Measurements from ENCODE around the gene ETNK2.
"Not testable (repeated sequence)": the region's sequence is repeated elsewhere in the genome, so short reads cannot be mapped to it uniquely, and the experiment has no call there.

Gene ETNK2

GRCh38 chr1:204123376-204123775, 28.5 kb downstream of the ETNK2 start:
- no peak for DNase-seq

- DNase-seq: no peak
Observed at GRCh38 chr1:204121840-204122555, 29.8 kb downstream of the ETNK2 start.

- DNase-seq: no peak
Observed at GRCh38 chr1:204116539-204116938, 35.3 kb downstream of the ETNK2 start.

GRCh38 chr1:204115116-204115515, 36.7 kb downstream of the ETNK2 start:
- no peak for DNase-seq

GRCh38 chr1:204114606-204115005, 37.2 kb downstream of the ETNK2 start:
- DNase-seq: no peak

- no peak for DNase-seq
Observed at GRCh38 chr1:204113896-204114295, 37.9 kb downstream of the ETNK2 start.

DNA sequence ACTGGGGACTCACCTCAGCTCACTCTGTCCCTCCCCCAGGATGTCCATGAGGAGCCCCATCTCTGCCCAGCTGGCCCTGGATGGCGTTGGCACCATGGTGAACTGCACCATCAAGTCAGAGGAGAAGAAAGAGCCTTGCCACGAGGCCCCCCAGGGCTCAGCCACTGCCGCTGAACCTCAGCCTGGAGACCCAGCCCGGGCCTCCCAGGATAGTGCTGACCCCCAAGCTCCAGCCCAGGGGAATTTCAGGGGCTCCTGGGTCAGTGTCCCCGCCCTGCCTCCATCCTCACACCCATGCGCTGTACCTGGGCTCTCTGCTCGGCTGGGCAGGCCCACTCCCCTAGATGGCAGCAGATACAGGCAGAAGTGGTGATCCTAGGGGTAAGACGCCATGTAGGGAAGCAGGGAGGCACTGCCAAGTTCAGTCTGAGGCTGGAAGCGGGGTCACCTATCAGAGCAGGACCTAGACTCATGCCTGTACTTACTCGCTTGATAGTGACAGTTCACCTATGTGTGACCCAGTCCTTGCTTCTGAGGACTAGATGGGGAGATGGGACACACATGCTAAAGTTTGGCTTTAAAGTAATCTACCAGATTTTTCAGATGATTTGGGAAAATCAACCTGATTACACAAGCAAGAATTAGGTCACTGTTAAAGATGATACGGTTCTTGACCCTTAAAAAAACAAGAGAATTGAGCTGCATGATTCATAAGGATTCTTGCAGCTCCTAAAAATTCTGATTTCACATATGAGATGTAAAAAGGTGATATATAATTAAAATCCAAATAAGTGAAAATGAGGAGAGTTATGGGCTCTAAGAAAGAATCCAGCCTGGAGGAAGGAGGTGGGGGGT, 38.7 kb downstream of the ETNK2 start:
- no peak for DNase-seq

DNA sequence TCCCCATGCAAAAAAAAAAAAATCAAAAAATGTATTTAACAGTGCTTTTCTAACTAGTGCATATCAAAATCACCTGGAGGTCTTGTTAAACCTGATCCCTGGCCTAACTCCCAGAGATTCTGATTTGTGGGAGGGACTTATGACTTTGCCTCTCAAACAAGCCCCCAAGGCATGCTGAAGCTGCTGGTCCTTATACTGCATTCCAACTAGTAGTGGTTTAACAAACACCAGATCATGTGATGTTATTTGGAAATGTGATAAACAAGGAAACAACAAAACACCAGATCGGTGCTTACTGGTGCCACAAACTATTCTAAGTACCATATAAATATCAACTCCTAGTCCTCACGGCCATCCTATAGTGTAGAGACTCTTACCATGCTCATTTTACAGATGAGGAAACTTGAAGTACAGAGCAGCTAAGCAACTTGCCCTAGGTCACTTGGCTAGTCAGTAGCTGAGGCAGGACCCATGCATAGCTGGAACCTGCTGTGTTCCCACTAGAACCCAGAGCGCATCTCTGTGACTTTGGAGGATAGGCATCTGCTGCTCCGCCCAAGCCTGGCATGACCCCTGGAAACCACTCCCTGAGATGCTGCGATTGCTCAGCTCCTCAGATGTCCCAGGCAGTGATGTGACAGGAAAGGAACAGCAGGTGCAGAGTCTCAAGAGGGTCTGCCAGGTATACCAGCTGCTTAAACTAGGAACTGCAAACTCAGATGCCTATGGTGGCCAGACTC, 40.8 kb downstream of the ETNK2 start:
- DNase-seq: no peak

DNA sequence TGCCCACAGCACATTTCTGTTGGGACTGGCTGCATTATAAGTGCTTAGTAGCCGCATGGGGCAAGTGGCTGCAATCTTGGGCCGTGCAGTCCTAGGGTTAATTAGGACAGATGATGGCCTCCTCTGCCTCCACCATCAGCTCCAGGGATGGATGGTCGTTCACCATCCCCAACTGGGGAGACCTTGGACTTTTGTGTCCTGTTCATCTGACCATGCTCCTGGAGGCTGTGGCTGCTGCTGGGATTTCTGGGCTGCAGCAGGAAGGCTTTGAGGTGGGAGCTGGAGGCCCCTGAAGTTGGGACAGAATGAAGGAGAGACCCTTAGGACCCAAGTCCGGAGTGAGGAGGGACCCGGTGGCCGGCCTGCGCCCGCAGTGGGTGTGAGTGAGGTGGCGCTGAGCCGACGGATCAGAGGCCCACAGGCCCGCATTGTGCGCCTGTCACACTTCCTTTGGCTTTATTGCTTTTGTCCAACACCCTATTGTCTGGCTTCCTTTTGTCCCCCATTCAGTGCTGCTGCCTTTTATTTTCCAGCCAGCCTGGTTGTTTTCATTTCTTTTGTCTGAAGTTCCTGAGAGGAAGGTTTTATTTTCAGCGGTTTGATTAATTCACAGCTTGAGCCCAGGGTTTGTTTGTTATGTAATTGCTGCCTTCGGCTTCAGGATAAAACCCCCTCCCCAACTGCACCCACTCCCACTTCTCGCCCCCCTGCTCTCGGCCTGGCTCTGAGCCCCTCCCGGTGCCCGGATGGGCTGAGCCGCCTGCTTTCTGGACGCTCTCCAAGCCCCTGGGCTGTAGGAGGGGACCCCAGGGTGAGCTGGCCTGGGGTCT, 43.3 kb downstream of the ETNK2 start:
- no peak for DNase-seq

- no peak for DNase-seq
Observed at GRCh38 chr1:204107892-204108291, 44.0 kb downstream of the ETNK2 start.

GRCh38 chr1:204106825-204107224, 45.0 kb downstream of the ETNK2 start:
- DNase-seq: no peak

GRCh38 chr1:204105131-204105515, 46.7 kb downstream of the ETNK2 start:
- DNase-seq: no peak

GRCh38 chr1:204104331-204105130, 47.3 kb downstream of the ETNK2 start:
- DNase-seq: no peak

- DNase-seq: no peak
Observed at GRCh38 chr1:204103431-204103741, 48.5 kb downstream of the ETNK2 start.

DNA sequence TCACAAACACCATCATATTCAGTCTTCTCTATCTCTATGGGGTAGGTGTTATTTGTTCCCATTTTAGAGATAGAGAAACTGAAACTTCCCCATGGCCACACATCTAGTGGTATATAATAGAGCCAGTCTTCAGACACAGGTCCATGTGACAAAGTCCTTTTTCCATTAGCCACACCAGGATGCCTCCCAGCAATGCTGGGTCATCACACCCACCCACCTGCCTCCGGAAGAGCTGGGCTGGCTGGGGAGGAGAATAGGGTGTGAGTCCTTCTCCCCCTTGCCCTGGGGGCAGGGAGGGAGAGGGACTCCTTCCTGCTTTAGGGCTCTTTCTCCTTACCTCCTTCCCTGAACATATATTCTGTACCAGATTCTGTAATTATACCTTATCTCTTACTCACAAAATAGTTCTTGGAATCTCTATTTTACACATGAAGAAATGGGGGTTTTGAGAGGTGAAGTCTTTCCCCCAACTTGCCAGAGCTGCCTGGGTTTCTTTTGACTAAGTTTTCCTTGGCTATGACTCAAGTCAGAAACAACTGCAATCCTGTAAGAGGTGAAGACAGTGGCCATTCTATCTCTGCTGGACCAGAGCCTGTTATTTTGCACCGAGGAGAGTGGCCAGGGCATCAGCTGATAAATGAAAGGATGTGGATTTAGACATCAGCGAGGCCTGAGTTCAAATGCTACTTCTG, 49.0 kb downstream of the ETNK2 start:
- DNase-seq: no peak

DNA sequence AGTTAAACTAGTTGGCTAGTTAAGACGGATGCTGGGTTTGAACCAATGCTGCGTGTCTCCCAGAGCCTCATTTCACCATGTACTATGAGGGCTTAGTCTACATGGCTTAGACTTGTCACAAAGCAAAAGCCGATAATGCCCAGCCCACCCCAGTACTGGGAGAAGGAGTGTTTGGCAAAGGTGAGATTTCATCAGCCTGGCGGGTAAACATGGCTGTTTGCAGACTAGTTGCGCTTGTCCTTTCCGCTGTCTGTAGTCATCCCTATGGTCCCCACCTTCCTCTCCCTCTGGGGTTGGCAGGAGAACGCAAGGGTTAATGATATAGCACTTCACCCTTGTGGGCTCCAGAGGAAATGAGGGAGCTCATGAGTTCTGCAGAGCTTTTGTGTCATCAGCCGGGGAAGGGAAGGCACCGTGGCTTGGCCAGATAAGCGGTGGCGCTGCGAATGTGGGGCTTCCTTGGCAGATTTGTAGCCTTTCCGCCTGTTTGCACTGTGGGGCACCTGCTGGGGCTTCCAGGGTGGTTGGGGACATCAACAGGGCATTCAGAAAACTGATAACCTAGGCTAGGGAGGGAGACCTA, 49.7 kb downstream of the ETNK2 start:
- DNase-seq: no peak

DNA sequence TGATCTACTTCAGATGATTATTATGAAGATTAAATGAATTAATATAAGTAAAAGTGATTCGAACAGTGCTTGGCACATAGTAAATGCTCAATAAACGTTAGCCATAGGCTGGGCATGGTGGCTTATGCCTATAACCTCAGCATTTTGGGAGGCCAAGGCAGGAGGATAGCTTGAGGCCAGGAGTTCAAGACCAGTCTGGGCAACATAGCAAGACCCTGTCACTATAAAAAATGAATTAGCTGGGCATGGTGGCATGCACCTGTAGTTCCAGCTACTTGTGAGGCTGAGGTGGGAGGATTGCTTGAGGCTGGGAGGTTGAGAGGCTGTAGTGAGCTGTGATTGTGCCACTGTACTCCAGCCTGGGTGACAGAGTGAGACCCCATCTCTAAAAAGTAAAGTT, 52.1 kb downstream of the ETNK2 start:
- DNase-seq: not testable (repeated sequence)

DNA sequence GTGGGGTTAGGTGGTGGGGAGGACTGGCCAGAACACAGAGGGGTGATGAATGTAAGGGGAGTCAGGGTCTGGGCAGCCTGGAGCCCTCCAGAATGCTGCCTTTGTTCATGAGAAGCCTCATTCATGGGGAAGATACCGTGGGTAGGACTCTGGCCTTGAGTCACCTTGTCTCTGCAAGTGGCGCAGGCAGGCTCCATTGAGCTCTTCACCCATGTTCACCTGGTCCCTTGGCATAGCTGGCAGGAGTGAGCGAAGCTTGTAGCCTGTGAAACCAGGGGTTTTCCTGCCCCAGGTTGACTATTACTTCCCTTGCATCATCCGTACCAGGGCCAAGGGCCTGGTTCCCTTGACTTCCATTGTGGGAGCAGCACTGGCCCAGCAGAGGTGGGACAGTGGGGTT, 53.2 kb downstream of the ETNK2 start:
- DNase-seq: no peak

- no peak for DNase-seq
Observed at GRCh38 chr1:204096931-204097330, 54.9 kb downstream of the ETNK2 start.

- no peak for DNase-seq
Observed at GRCh38 chr1:204094856-204095634, 56.8 kb downstream of the ETNK2 start.
